ENCODE results near the gene ADAMTS3.

Gene ADAMTS3

DNA sequence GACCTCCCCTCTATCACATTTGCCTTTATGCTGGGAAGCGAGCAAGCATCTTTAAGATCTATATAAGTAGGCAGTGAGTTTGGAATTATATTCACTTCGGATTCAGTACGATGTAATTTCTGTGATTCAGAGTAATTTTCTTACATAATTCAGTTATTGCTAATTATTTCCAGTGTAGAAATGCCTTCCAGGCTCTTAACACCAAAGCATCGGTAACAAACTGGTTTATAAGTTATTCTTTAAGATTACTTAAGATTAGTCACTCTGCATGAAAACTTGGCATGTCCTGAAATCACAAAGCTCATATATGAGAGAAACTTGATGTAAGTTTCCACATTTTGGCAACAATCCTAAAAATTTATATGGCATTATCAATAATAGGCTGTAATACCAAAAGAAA lies 120.8 kb downstream of the ADAMTS3 start:
- Mint-ChIP-seq H3K27me3 (ENCODE audit: low read depth) (no peaks in the 10 kb centered on the region), H3K36me3 (ENCODE audit: low read depth) (no peaks in the 10 kb centered on the region)

DNA sequence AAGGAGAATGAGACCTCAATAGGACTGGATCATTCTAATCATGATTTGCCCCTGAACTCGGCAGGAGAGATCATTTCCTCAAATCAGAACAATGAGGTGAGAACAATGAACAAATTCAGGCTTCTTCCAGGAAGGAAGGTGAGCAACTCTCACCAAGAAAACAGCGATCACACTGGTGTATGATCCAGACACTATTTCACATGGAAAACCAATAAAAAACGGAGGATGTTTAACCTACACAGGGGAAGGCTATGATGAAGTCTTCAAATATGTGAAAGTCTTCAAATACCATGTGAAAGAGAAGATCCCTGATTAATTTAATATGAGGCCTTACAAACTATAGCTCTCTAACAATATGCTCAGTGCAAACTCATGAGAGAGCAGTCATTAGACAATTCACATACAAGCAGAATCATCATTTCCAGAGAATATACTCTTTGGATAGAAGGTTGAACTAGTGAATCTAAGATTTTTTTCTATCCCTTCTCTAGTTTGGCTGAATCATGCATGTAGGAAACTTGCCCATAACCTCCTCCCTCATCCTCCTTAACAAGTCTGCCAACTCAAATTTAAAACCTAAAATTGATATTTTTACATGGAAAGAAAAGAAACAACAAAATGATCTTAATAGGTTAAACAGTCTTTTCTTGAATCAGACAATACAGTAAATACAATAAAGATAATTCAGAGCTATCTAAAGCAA lies 122.5 kb downstream of the ADAMTS3 start:
- H3K4me3 Mint-ChIP-seq: no peak overlapping the region
- no peaks in the 10 kb centered on the region for H3K36me3 Mint-ChIP-seq (ENCODE audit: low read depth)
- peaks cover 11% of the 10 kb centered on the region for H3K4me1 Mint-ChIP-seq
- no peaks in the 10 kb centered on the region for H3K27me3 Mint-ChIP-seq (ENCODE audit: low read depth)
- TF ChIP-seq, protein P1, sequence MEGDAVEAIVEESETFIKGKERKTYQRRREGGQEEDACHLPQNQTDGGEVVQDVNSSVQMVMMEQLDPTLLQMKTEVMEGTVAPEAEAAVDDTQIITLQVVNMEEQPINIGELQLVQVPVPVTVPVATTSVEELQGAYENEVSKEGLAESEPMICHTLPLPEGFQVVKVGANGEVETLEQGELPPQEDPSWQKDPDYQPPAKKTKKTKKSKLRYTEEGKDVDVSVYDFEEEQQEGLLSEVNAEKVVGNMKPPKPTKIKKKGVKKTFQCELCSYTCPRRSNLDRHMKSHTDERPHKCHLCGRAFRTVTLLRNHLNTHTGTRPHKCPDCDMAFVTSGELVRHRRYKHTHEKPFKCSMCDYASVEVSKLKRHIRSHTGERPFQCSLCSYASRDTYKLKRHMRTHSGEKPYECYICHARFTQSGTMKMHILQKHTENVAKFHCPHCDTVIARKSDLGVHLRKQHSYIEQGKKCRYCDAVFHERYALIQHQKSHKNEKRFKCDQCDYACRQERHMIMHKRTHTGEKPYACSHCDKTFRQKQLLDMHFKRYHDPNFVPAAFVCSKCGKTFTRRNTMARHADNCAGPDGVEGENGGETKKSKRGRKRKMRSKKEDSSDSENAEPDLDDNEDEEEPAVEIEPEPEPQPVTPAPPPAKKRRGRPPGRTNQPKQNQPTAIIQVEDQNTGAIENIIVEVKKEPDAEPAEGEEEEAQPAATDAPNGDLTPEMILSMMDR (IDR thresholded peaks at IDR 0.05; ENCODE audit: unreplicated experiment in 3 of 3): no peak
- no peak overlapping the region for H3K27ac Mint-ChIP-seq
- no peaks in the 10 kb centered on the region for H3K9me3 Mint-ChIP-seq

More for the DNA sequence above, 120.8 kb downstream of the ADAMTS3 start:
- Mint-ChIP-seq H3K4me1 (peaks cover 11% of the 10 kb centered on the region), H3K9me3 (no peaks in the 10 kb centered on the region), H3K4me3 (no peak overlapping the region), H3K27ac (no peak overlapping the region)
- TF ChIP-seq, protein P1 (IDR thresholded peaks at IDR 0.05; ENCODE audit: unreplicated experiment in 3 of 3): no peak

DNA sequence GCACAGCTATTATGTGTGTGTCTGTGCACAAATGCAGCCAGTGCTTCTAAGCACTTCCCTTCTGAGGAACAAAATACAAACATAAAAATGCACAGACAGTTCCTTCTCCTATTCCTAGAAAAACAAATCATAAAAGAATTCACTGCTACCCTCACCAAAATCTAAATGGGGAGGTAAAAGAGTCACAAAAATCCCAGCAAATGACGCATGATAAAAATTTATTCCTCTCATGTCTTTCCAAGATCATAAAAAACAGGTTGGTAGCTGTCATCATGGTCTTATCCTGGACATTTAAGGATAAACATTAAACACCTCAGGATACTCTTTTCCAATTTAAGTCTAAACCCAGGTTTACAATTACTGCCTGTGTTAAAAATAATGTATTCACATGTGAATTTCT lies 124.9 kb downstream of the ADAMTS3 start:
- H3K9me3 Mint-ChIP-seq: no peaks in the 10 kb centered on the region
- peaks cover 11% of the 10 kb centered on the region for H3K4me1 Mint-ChIP-seq
- H3K27ac Mint-ChIP-seq: peak overlapping the region in 1 of 3 experiments; percentile 34
- H3K36me3 Mint-ChIP-seq (ENCODE audit: low read depth): no peaks in the 10 kb centered on the region
- TF ChIP-seq, protein P1 (IDR thresholded peaks at IDR 0.05; ENCODE audit: unreplicated experiment in 3 of 3): no peak
- H3K4me3 Mint-ChIP-seq: no peak overlapping the region
- no peaks in the 10 kb centered on the region for H3K27me3 Mint-ChIP-seq (ENCODE audit: low read depth)

DNA sequence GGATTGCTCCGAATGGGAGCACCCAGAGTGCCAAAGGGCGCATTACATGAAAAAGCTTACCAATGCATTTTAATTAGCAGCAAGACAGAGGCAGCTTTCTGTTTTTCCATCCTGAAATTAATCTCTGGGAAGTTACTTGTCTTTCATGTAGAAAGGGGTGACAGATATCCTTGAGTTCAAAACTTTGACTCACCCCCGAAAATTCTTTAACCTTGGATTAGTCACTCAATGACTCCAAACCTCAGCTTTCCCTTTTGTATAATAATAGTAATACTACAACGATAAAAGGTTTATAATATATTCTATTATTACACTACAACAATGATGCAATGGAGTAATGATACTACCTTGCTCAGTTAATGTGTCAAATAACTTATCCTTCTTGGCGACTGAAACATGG lies 126.3 kb downstream of the ADAMTS3 start:
- Mint-ChIP-seq H3K4me1 (peaks cover 11% of the 10 kb centered on the region), H3K27ac (no peak overlapping the region), H3K9me3 (no peaks in the 10 kb centered on the region), H3K27me3 (ENCODE audit: low read depth) (no peaks in the 10 kb centered on the region), H3K36me3 (ENCODE audit: low read depth) (no peaks in the 10 kb centered on the region), H3K4me3 (no peak overlapping the region)
- TF ChIP-seq, protein P1 (IDR thresholded peaks at IDR 0.05; ENCODE audit: unreplicated experiment in 3 of 3): no peak

DNA sequence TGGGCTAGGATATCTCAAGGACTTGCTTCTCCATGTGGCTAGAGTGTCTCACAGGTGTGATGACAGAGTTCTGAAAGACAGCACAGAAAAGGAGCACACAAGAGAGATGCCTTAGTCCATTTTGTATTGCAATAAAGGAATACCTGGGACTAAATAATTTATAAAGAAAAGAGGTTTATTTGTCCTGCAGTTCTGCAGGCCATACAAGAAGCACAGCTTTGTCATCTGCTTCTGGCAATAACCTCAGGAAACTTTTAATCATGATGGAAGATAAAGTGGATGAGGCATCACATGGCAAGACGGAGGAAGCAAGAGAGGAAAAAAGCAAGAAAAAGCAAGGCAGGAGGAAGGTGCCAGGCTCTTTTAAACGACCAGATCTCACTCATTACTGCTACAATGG lies 126.9 kb downstream of the ADAMTS3 start:
- H3K4me1 Mint-ChIP-seq: peaks cover 11% of the 10 kb centered on the region
- no peaks in the 10 kb centered on the region for H3K36me3 Mint-ChIP-seq (ENCODE audit: low read depth)
- TF ChIP-seq, protein P1 (IDR thresholded peaks at IDR 0.05; ENCODE audit: unreplicated experiment in 3 of 3): no peak
- H3K9me3 Mint-ChIP-seq: no peaks in the 10 kb centered on the region
- H3K4me3 Mint-ChIP-seq: no peak overlapping the region
- H3K27ac Mint-ChIP-seq: no peak overlapping the region
- no peaks in the 10 kb centered on the region for H3K27me3 Mint-ChIP-seq (ENCODE audit: low read depth)

DNA sequence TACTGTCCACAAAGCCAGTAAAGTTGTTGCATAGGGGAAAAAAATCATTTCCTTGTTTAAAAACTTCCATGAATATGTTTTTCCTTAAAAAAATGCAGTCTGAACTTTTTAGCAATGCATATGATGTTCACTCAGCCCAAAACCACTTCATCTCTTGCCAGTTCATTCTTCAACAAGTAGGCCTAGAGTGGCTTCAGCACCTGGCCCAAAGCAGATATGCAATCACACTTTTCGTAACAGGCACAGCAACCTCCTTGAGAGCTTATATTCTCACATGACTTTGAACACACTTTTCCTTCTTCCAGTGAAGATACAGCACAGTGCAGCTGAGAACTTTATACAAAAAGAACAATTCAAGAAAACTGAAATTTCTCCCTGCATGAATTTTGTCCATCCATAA lies 128.6 kb downstream of the ADAMTS3 start:
- Mint-ChIP-seq H3K36me3 (ENCODE audit: low read depth) (no peaks in the 10 kb centered on the region), H3K27me3 (ENCODE audit: low read depth) (no peaks in the 10 kb centered on the region), H3K4me1 (peaks cover 11% of the 10 kb centered on the region), H3K9me3 (no peaks in the 10 kb centered on the region), H3K4me3 (no peak overlapping the region), H3K27ac (no peak overlapping the region)
- TF ChIP-seq, protein P1 (IDR thresholded peaks at IDR 0.05; ENCODE audit: unreplicated experiment in 3 of 3): no peak

Data from nephron (organoid).